Gastrocnemius medialis (tissue), 4 donors: Measurements from ENCODE around the gene TWF2. TPM values are rescaled to one million over a fixed set of nuclear protein-coding genes. Genes with fewer than 3 reads are reported as not detected.

Experiments
- ATAC-seq, 2 donors: fragments of 150-250 bp; one replicate each; pipeline ENCODE4 v1.9.1; 2016
- DNase-seq, 2 donors: peaks; one replicate each; pipeline ENCODE4 v3.0.0-alpha.2; 2019
- H3K27ac ChIP-seq, 4 donors: fragments of 200-600 bp; sonication (generic); 1 replicate in 1 of 4; 2 replicates in 3 of 4; pipeline ENCODE4 v1.5.1; 2016 to 2018; ENCODE audit warnings: mild to moderate bottlenecking in 2 of 4, moderate library complexity in 1 of 4
- H3K27me3 ChIP-seq, 3 donors: fragments of 200-600 bp; sonication (generic) in 2 of 3; 1 replicate in 1 of 3; 2 replicates in 2 of 3; pipeline versions ENCODE4 v1.5.1 to v1.6.0; 2016 to 2019; ENCODE audit warnings: mild to moderate bottlenecking in 1 of 3, moderate library complexity in 1 of 3
- H3K36me3 ChIP-seq, 2 donors: fragments of 200-600 bp; sonication (generic) in 1 of 2; one replicate each; pipeline ENCODE4 v1.5.1; 2017 to 2018
- H3K4me1 ChIP-seq, 2 donors: fragments of 200-600 bp; sonication (generic) in 1 of 2; one replicate each; pipeline ENCODE4 v1.5.1; 2016 to 2017; ENCODE audit warnings: mild to moderate bottlenecking in 2 of 2
- H3K4me3 ChIP-seq, 4 donors: fragments of 200-600 bp; sonication (generic) in 3 of 4; 1 replicate in 1 of 4; 2 replicates in 3 of 4; pipeline ENCODE4 v1.5.1; 2016 to 2019; ENCODE audit warnings: mild to moderate bottlenecking in 2 of 4
- H3K9me3 ChIP-seq, 3 donors: fragments of 200-600 bp; sonication (generic) in 2 of 3; 1 replicate in 1 of 3; 2 replicates in 2 of 3; pipeline ENCODE4 v1.5.1; 2016 to 2019
- POLR2A ChIP-seq, 2 donors: fragments of 450-650 bp; IDR thresholded peaks; one replicate each; pipeline ENCODE4 v1.6.1; 2017; ENCODE audit warnings: antibody characterized with exemption in 2 of 2, mild to moderate bottlenecking in 2 of 2, moderate library complexity in 2 of 2
- in situ Hi-C, 4 donors: fragments of 200-750 bp; cut with MboI; loops; one replicate each; pipeline versions ENCODE4 v1.15.0 to v1.8.0; 2017; ENCODE audit warnings: low sequenced_read_pairs in 4 of 4
- intact Hi-C: fragments of 100-400 bp; cut with DNase I; formaldehyde crosslinking; loops from one replicate; pipeline ENCODE4 v1.15.1; 2023; ENCODE audit warnings: low total_unique reads
- total RNA-seq, 4 donors: library from RNA; depleted of rRNA; stranded (reverse); fragments of >200 nt; gene quantifications; one replicate each; pipeline versions ENCODE4 v1.1.0 to v1.2.3, GENCODE V29; 2016
- TF ChIP-seq, protein P1 (sequence below), 5 experiments: fragments of 450-650 bp in 3 of 5; fragments of 200-600 bp in 2 of 5; sonication (generic) in 2 of 5; IDR thresholded peaks in 4 of 5; conservative IDR thresholded peaks in 1 of 5; 1 replicate in 4 of 5; 2 replicates in 1 of 5; pipeline ENCODE4 v1.5.1; 2016 to 2019; ENCODE audit warnings: antibody characterized with exemption in 5 of 5, mild to moderate bottlenecking in 3 of 5, moderate library complexity in 3 of 5

TWF2 gene
- total RNA-seq, 4 donors from 2014 or later = 99.2 to 222 (median 168) TPM

DNA sequence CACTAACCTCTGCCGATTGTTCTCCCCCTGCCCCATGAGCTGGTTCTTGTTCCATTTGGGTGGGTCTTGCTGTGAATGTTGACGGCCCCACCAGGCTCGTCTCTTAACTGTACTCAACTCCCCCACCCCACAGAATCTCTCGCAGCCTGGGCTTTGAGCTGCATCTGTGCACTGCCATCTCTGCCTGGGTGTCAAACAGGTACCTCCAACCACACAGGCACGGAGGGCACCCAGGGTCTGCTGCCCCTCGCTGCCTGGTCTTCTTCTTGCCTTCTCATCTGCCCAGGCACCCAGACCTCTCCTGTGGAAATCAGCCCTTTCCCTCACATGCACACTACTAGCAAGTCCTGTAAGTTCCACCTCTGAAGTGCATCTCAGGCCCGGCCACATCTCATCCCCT lies 23.6 kb downstream of the TWF2 start:
- no peak for DNase-seq
- intact Hi-C loops = no loop called here

DNA sequence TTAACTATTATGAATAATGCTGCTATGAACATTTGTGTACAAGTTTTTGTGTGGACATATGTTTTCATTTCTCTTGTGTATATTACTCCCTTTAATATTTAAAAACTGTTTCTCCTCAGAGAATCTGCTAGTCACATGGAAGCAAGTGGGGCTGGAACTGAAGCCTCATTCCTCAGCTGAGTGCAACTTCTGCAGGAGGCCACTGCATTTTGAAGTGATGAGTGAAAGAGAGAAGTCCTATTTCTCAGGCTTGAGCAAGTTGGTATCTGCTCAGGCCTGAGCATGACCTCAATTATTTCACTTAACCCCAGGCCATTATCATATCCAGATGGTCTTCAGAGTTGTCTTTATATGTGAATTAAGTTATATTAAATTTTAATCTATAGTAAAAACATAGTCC lies 25.1 kb downstream of the TWF2 start:
- H3K4me3 ChIP-seq = no peak overlapping the region
- peaks cover 3 to 66% of the 10 kb centered on the region in 2 donors for H3K36me3 ChIP-seq
- TF ChIP-seq POLR2A (IDR thresholded peaks at IDR 0.05) = no peak
- TF ChIP-seq, protein P1, sequence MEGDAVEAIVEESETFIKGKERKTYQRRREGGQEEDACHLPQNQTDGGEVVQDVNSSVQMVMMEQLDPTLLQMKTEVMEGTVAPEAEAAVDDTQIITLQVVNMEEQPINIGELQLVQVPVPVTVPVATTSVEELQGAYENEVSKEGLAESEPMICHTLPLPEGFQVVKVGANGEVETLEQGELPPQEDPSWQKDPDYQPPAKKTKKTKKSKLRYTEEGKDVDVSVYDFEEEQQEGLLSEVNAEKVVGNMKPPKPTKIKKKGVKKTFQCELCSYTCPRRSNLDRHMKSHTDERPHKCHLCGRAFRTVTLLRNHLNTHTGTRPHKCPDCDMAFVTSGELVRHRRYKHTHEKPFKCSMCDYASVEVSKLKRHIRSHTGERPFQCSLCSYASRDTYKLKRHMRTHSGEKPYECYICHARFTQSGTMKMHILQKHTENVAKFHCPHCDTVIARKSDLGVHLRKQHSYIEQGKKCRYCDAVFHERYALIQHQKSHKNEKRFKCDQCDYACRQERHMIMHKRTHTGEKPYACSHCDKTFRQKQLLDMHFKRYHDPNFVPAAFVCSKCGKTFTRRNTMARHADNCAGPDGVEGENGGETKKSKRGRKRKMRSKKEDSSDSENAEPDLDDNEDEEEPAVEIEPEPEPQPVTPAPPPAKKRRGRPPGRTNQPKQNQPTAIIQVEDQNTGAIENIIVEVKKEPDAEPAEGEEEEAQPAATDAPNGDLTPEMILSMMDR (IDR thresholded peaks at IDR 0.05 in 4 of 5, conservative IDR thresholded peaks at IDR 0.05 in 1 of 5) = no peak
- no peak for ATAC-seq
- H3K27ac ChIP-seq = no peak overlapping the region
- intact Hi-C loops = no loop called here
- H3K9me3 ChIP-seq = no peaks in the 10 kb centered on the region
- H3K27me3 ChIP-seq = no peaks in the 10 kb centered on the region
- in situ Hi-C loops = no loop called here
- H3K4me1 ChIP-seq = peaks cover 14 to 22% of the 10 kb centered on the region in 2 donors
- DNase-seq = no peak

More for the DNA sequence above, 23.6 kb downstream of the TWF2 start:
- no peak for ATAC-seq
- Histone ChIP-seq H3K9me3 (no peaks in the 10 kb centered on the region), H3K27ac (peak overlapping the region in 2 of 4 donors; percentile 68 to 80), H3K36me3 (peaks cover 0 to 51% of the 10 kb centered on the region in 2 donors), H3K4me1 (peaks cover 15 to 22% of the 10 kb centered on the region in 2 donors), H3K4me3 (no peak overlapping the region), H3K27me3 (no peaks in the 10 kb centered on the region)
- in situ Hi-C loops = loop anchor here in 2 of 4 donors (5.0 kb wide), 1 partner anchor 127 kb away; no protein-coding TSS in a partner anchor
- TF ChIP-seq, protein P1 (IDR thresholded peaks at IDR 0.05 in 4 of 5, conservative IDR thresholded peaks at IDR 0.05 in 1 of 5) = no peak
- TF ChIP-seq POLR2A (IDR thresholded peaks at IDR 0.05) = no peak

DNA sequence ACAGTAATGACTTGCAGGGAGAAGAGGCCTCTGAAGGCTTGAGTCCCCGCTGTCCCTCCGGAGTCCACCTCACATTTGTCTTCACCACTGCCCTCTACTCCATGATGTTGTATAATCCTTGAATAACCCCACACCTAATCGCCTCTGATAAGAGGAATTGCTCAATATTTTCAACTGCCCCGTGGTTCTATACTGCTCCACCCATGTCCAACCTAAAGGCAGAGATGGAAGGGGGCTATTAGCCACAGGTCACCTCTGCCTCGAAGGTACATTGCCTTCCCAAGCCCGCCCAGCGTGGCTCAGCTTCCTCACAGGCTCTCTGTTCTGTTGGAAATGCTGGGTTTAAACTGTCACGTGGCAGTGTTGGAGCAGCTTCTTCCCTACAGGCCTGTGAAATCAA lies 26.0 kb downstream of the TWF2 start:
- in situ Hi-C loops (no loop called here), intact Hi-C loops (no loop called here)
- TF ChIP-seq POLR2A (IDR thresholded peaks at IDR 0.05) = no peak
- TF ChIP-seq, protein P1 (IDR thresholded peaks at IDR 0.05 in 4 of 5, conservative IDR thresholded peaks at IDR 0.05 in 1 of 5) = no peak
- Histone ChIP-seq H3K9me3 (no peaks in the 10 kb centered on the region), H3K4me1 (peaks cover 14 to 22% of the 10 kb centered on the region in 2 donors), H3K27me3 (no peaks in the 10 kb centered on the region), H3K27ac (no peak overlapping the region), H3K36me3 (peaks cover 5 to 75% of the 10 kb centered on the region in 2 donors), H3K4me3 (no peak overlapping the region)
- ATAC-seq = no peak
- no peak for DNase-seq

DNA sequence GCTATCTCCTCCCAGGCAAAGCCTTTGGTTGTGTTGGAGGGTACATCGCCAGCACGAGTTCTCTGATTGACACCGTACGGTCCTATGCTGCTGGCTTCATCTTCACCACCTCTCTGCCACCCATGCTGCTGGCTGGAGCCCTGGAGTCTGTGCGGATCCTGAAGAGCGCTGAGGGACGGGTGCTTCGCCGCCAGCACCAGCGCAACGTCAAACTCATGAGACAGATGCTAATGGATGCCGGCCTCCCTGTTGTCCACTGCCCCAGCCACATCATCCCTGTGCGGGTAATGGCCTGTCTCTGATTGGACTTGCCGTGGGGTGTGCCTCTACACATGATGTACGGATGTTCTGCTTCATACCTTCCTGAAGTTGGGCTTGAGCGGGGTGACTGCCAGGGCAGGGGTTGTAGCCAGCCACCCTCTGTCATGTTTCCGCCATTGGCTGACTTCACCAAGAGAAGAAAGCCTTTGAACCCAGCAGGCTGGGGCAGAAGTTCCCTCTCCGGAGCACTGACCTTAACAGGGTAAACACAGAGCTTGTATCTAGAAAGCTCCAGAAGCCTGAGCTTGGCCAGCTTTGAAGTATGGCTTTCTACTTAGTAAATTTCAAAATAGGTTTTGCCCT lies 27.6 kb downstream of the TWF2 start:
- TF ChIP-seq, protein P1 (IDR thresholded peaks at IDR 0.05 in 4 of 5, conservative IDR thresholded peaks at IDR 0.05 in 1 of 5) = no peak
- no peak for TF ChIP-seq POLR2A (IDR thresholded peaks at IDR 0.05)
- Histone ChIP-seq H3K4me1 (peaks cover 2 to 7% of the 10 kb centered on the region in 2 donors), H3K27me3 (no peaks in the 10 kb centered on the region), H3K27ac (no peak overlapping the region), H3K36me3 (peaks cover 5 to 91% of the 10 kb centered on the region in 2 donors), H3K9me3 (no peaks in the 10 kb centered on the region), H3K4me3 (no peak overlapping the region)
- in situ Hi-C loops (no loop called here), intact Hi-C loops (no loop called here)
- no peak for DNase-seq
- ATAC-seq = no peak
